ENCODE data around the gene LMNA.

The LMNA gene

DNA sequence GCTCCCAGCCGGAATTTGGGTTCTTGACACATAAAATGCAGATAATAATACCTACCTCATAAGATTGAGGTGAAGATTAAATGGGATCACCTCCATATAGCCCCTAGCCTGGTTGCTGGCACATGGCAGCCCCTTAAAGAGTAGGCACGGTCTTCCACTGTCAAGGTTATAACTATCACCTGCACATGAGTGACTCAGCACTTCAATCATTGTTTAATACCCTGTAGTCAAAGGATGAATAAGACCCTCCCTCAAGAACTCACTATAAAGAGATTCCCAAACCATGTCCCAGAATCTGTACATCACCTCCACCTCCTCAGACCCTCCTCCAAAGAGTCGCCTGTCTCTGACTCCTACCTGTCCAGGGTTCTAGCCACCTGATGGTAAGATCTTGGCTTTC, 6.5 kb upstream of the LMNA start:
- Histone ChIP-seq H4K20me1 (ENCODE audit: insufficient read depth, low read length) (0 out of 2 replicates have a peak, but pooled peaks cover 3% of the 10 kb centered on the region), H2AFZ (ENCODE audit: low read depth, low read length) (no peak overlapping the region), H3K27ac (ENCODE audit: low read length) (no peak overlapping the region), H3K36me3 (ENCODE audit: insufficient read depth, low read length) (no peaks in the 10 kb centered on the region), H3K79me2 (ENCODE audit: insufficient read depth, low read length) (no peaks in the 10 kb centered on the region), H3K9me3 (ENCODE audit: insufficient read depth, low read length, severe bottlenecking) (no peaks in the 10 kb centered on the region), H3K4me1 (ENCODE audit: insufficient read depth, low read length) (peaks cover 5% of the 10 kb centered on the region; the same call in 1 of the 2 replicates), H3K9ac (ENCODE audit: low read depth, low read length) (no peak overlapping the region), H3K27me3 (ENCODE audit: insufficient read depth, low read length, poor library complexity) (peaks cover 42% of the 10 kb centered on the region), H3K4me3 (ENCODE audit: low read depth in 1 of 2, low read length in 2 of 2) (no peak overlapping the region), H3K4me2 (ENCODE audit: insufficient read depth, low read length) (no peak overlapping the region)
- TF ChIP-seq, protein P1, sequence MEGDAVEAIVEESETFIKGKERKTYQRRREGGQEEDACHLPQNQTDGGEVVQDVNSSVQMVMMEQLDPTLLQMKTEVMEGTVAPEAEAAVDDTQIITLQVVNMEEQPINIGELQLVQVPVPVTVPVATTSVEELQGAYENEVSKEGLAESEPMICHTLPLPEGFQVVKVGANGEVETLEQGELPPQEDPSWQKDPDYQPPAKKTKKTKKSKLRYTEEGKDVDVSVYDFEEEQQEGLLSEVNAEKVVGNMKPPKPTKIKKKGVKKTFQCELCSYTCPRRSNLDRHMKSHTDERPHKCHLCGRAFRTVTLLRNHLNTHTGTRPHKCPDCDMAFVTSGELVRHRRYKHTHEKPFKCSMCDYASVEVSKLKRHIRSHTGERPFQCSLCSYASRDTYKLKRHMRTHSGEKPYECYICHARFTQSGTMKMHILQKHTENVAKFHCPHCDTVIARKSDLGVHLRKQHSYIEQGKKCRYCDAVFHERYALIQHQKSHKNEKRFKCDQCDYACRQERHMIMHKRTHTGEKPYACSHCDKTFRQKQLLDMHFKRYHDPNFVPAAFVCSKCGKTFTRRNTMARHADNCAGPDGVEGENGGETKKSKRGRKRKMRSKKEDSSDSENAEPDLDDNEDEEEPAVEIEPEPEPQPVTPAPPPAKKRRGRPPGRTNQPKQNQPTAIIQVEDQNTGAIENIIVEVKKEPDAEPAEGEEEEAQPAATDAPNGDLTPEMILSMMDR (IDR thresholded peaks at IDR 0.05; ENCODE audit: borderline replicate concordance, extremely low read depth, low read length, poor library complexity, severe bottlenecking): no peak
- TF ChIP-seq EZH2 (IDR thresholded peaks at IDR 0.05; ENCODE audit: borderline replicate concordance, low read depth, low read length, severe bottlenecking): no peak
- no peak for DNase-seq
- no peak for ATAC-seq (ENCODE audit: insufficient read depth, low read depth)

DNA sequence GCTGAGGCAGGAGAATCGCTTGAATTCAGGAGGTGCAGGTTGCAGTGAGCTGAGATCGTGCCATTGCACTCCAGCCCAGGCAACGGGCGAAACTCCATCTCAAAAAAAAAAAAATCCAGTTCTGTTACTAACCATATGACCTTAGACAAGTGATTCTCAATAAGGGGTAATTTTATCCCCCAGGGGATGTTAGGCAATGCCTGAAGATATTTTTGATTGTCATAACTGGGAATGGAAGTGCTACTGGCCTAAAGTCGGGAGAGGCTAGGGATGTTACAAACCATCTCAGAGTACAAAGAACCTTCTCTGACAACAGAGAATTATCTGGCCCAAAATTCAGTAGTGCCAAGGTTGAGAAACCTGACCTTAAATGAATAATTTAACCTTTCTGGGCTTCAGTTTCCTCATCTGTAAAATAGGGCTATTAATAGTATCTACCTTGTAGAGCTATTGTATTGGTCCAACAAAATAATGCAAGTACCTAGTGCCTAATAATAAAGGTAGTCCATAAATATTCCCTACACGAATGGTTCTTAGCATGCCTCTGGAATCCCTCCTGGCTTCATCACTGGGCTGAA, 5.8 kb upstream of the LMNA start:
- TF ChIP-seq EZH2 (IDR thresholded peaks at IDR 0.05; ENCODE audit: borderline replicate concordance, low read depth, low read length, severe bottlenecking): no peak
- TF ChIP-seq, protein P1 (IDR thresholded peaks at IDR 0.05; ENCODE audit: borderline replicate concordance, extremely low read depth, low read length, poor library complexity, severe bottlenecking): no peak
- Histone ChIP-seq H4K20me1 (ENCODE audit: insufficient read depth, low read length) (peaks cover 3% of the 10 kb centered on the region; the same call in 1 of the 2 replicates), H3K27me3 (ENCODE audit: insufficient read depth, low read length, poor library complexity) (peaks cover 47% of the 10 kb centered on the region), H3K27ac (ENCODE audit: low read length) (no peak overlapping the region), H3K79me2 (ENCODE audit: insufficient read depth, low read length) (no peaks in the 10 kb centered on the region), H2AFZ (ENCODE audit: low read depth, low read length) (no peak overlapping the region), H3K9me3 (ENCODE audit: insufficient read depth, low read length, severe bottlenecking) (no peaks in the 10 kb centered on the region), H3K4me1 (ENCODE audit: insufficient read depth, low read length) (peaks cover 5% of the 10 kb centered on the region; the same call in 1 of the 2 replicates), H3K9ac (ENCODE audit: low read depth, low read length) (no peak overlapping the region), H3K4me2 (ENCODE audit: insufficient read depth, low read length) (no peak overlapping the region), H3K36me3 (ENCODE audit: insufficient read depth, low read length) (no peaks in the 10 kb centered on the region), H3K4me3 (ENCODE audit: low read depth in 1 of 2, low read length in 2 of 2) (no peak overlapping the region)
- no peak for DNase-seq
- ATAC-seq (ENCODE audit: insufficient read depth, low read depth): no peak

DNA sequence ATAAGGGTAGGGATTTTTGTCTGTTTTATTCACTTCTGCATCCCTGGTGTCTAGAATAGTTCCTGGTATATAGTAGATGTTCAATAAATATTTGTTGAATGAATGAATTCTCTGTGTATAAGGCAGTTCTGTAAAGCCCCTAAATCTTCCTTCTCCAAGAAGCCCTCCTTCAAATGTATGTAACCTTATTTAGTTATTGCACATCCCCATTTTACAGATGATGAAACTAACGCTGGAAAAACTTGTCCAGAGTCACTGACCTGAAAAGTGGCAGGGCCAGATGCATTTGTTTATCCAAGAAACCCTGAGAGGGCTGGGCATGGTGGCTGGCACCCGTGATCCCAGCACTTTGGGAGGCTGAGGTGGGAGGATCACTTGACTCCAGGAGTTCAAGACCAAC, 4.3 kb upstream of the LMNA start:
- DNase-seq (no peak), ATAC-seq (ENCODE audit: insufficient read depth, low read depth) (no peak)
- H2AFZ ChIP-seq (ENCODE audit: low read depth, low read length): no peak overlapping the region
- no peak for TF ChIP-seq EZH2 (IDR thresholded peaks at IDR 0.05; ENCODE audit: borderline replicate concordance, low read depth, low read length, severe bottlenecking)
- TF ChIP-seq, protein P1 (IDR thresholded peaks at IDR 0.05; ENCODE audit: borderline replicate concordance, extremely low read depth, low read length, poor library complexity, severe bottlenecking): no peak
- H3K4me1 ChIP-seq (ENCODE audit: insufficient read depth, low read length): peaks cover 5% of the 10 kb centered on the region; the same call in 1 of the 2 replicates
- no peak overlapping the region for H3K9ac ChIP-seq (ENCODE audit: low read depth, low read length)
- no peak overlapping the region for H3K4me3 ChIP-seq (ENCODE audit: low read depth in 1 of 2, low read length in 2 of 2)
- no peaks in the 10 kb centered on the region for H3K79me2 ChIP-seq (ENCODE audit: insufficient read depth, low read length)
- no peaks in the 10 kb centered on the region for H3K9me3 ChIP-seq (ENCODE audit: insufficient read depth, low read length, severe bottlenecking)
- H3K36me3 ChIP-seq (ENCODE audit: insufficient read depth, low read length): no peaks in the 10 kb centered on the region
- no peak overlapping the region for H3K4me2 ChIP-seq (ENCODE audit: insufficient read depth, low read length)
- H4K20me1 ChIP-seq (ENCODE audit: insufficient read depth, low read length): peaks cover 3% of the 10 kb centered on the region; the same call in 1 of the 2 replicates
- no peak overlapping the region for H3K27ac ChIP-seq (ENCODE audit: low read length)
- peaks cover 50% of the 10 kb centered on the region for H3K27me3 ChIP-seq (ENCODE audit: insufficient read depth, low read length, poor library complexity)

Data from DND-41 (cell line).